ENCODE measurements around the gene ZNF793.

GRCh38 chr19:37551129-37551993, 44.6 kb downstream of the ZNF793 start:
- no peak for TF ChIP-seq EZH2phosphoT487 (IDR thresholded peaks at IDR 0.05; ENCODE audit: unreplicated experiment)
- peak; percentile 56 to 58 for TF ChIP-seq CTCF (conservative IDR thresholded peaks at IDR 0.05; ENCODE audit: low read depth in 2 of 2)
- TF ChIP-seq ZNF114 (CRISPR knock-in tag; IDR thresholded peaks at IDR 0.05), result no peak
- no peak for TF ChIP-seq POLR2AphosphoS5 (IDR thresholded peaks at IDR 0.05; ENCODE audit: low read depth)
- peak; percentile 74; the same call in 1 of the 2 replicates for TF ChIP-seq CREB1 (CRISPR knock-in tag; IDR thresholded peaks at IDR 0.05; ENCODE audit: low read depth)
- no peak for TF ChIP-seq EZH2 (IDR thresholded peaks at IDR 0.05; ENCODE audit: low read depth, unreplicated experiment)
- TF ChIP-seq REST (IDR thresholded peaks at IDR 0.05; ENCODE audit: unreplicated experiment), result no peak
- no peak for TF ChIP-seq ETS1 (IDR thresholded peaks at IDR 0.05)

All from GM23338 (cell line).